Activated T-helper 17 cell treated with anti-CD3 and anti-CD28 coated beads, Interleukin-2, amount 50 U/mL, for 72 hours (primary cell): ENCODE measurements around the gene CFTR. TPM values are rescaled to one million over a fixed set of nuclear protein-coding genes. Genes with fewer than 3 reads are reported as not detected.

Experiments
- ATAC-seq: fragments of 150-1000 bp; cut with Tn5 transposase; replicated peaks from 2 replicates; pipeline ENCODE4 v1.10.0; 2021; ENCODE audit warnings: mild to moderate bottlenecking, moderate library complexity
- H3K27ac Mint-ChIP-seq: one replicate; pipeline ENCODE4 v1.8.0; 2022; ENCODE audit warnings: mixed read lengths
- H3K27me3 Mint-ChIP-seq: one replicate; pipeline ENCODE4 v1.8.0; 2022; ENCODE audit warnings: mixed read lengths
- H3K36me3 Mint-ChIP-seq: one replicate; pipeline ENCODE4 v1.8.0; 2022; ENCODE audit warnings: low read depth, mild to moderate bottlenecking, mixed read lengths
- H3K4me1 Mint-ChIP-seq: one replicate; pipeline ENCODE4 v1.8.0; 2022; ENCODE audit warnings: mixed read lengths
- H3K4me3 Mint-ChIP-seq: one replicate; pipeline ENCODE4 v1.8.0; 2022; ENCODE audit warnings: mild to moderate bottlenecking, mixed read lengths
- H3K9me3 Mint-ChIP-seq: one replicate; pipeline ENCODE4 v1.8.0; 2022; ENCODE audit warnings: mixed read lengths
- total RNA-seq, 2 donors: library from RNA; stranded (reverse); gene quantifications; one replicate each; pipeline ENCODE4 v1.2.3, GENCODE V29; 2022

The CFTR gene
- total RNA-seq, 2 donors from 2014 or later, result not detected

DNA sequence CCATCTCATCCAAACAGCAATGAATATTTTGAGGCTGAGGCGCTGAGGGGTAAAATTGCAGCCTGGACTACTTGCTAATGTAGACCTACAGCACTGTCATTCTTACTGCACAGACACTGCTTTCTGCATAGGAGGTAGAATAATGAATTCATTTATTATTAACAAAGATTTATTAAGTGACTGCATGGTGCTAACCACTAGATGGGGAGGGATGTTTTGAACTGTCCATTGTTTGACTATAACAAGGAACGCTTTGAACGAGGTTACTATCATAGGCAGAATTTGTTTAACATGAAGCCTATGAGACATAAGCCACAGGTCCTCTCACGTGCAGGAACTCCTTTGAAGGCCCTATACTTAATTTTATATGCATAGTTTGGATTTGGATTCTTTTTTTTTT, 143.8 kb downstream of the CFTR start:
- no peak overlapping the region for H3K4me3 Mint-ChIP-seq
- H3K27me3 Mint-ChIP-seq, result no peaks in the 10 kb centered on the region
- no peaks in the 10 kb centered on the region for H3K9me3 Mint-ChIP-seq
- no peak for ATAC-seq
- no peak overlapping the region for H3K27ac Mint-ChIP-seq
- H3K4me1 Mint-ChIP-seq, result no peaks in the 10 kb centered on the region
- no peaks in the 10 kb centered on the region for H3K36me3 Mint-ChIP-seq

DNA sequence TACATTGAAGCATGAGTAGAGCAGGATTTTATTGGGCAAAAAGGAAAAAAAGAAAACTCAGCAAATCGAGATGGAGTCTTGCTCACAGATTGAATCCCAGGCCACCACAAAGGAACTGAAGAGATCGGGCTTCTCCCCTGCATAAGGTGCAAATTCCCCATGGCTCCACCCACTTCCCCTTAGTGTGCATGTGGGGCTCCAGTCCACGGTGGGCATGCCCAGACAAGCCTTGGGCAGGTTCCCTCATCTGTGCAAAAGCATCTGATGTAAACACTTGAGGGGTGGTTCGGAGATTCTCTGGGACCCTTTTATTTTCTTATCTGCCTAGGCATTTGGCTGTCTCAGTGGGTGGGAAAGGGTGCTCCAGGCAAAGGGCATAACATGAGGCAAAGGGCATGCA, 150.7 kb downstream of the CFTR start:
- no peak overlapping the region for H3K27ac Mint-ChIP-seq
- no peaks in the 10 kb centered on the region for H3K27me3 Mint-ChIP-seq
- H3K9me3 Mint-ChIP-seq, result peaks cover 4% of the 10 kb centered on the region
- no peak overlapping the region for H3K4me3 Mint-ChIP-seq
- no peaks in the 10 kb centered on the region for H3K36me3 Mint-ChIP-seq
- H3K4me1 Mint-ChIP-seq, result no peaks in the 10 kb centered on the region
- no peak for ATAC-seq

DNA sequence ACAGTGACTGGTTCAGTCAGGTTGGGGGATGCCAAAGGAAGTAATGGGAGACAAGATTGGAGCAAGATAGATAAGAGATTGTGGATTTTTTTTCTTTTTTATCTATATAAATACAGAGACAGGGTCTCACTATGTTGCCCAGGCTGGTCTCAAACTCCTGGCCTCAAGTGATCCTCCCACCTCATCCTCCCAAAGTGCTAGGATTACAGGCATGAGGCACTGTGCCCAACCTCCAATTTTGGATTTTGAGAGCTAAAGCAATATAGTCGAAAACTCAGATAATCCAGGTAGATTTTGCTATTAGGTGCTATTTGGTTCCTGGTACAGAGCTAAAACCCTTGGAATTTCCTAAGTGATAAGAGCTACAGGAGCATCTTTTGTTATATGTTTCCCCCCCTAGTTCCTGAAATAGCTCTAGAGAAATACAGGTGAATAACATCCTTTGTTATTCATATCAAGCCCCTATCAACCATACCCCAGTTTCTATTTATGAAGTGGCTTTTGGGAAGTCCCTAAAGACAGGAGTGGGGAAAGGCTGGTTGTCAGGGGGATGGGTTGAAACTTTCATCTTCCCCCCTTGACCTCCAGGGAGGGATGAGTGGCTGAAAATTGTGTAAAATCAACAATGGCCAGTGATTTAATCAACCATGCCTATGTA, 151.2 kb downstream of the CFTR start:
- Mint-ChIP-seq H3K4me3 (no peak overlapping the region), H3K9me3 (peaks cover 4% of the 10 kb centered on the region), H3K27ac (no peak overlapping the region), H3K4me1 (no peaks in the 10 kb centered on the region), H3K36me3 (no peaks in the 10 kb centered on the region), H3K27me3 (no peaks in the 10 kb centered on the region)
- no peak for ATAC-seq

DNA sequence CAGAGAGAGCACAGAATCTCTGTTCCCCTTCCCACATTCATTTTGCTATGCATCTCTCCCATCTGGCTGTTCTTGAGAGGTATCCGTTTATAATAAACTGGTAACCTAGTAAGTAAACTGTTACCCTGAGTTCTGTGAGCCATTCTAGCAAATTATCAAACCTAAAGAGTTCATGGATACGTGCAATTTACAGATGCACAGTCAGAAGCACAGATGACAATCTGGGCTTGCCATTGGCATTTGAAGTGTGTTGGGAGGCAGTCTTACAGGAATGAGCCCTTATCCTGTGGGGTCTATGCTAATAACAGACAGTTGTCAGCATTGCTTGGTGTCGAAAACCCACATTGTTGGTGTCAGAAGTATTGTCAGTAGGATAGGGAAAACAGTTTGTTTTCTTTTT, 151.8 kb downstream of the CFTR start:
- H3K4me1 Mint-ChIP-seq, result no peaks in the 10 kb centered on the region
- H3K36me3 Mint-ChIP-seq, result no peaks in the 10 kb centered on the region
- ATAC-seq, result no peak
- no peak overlapping the region for H3K4me3 Mint-ChIP-seq
- no peaks in the 10 kb centered on the region for H3K27me3 Mint-ChIP-seq
- peaks cover 4% of the 10 kb centered on the region for H3K9me3 Mint-ChIP-seq
- H3K27ac Mint-ChIP-seq, result no peak overlapping the region

DNA sequence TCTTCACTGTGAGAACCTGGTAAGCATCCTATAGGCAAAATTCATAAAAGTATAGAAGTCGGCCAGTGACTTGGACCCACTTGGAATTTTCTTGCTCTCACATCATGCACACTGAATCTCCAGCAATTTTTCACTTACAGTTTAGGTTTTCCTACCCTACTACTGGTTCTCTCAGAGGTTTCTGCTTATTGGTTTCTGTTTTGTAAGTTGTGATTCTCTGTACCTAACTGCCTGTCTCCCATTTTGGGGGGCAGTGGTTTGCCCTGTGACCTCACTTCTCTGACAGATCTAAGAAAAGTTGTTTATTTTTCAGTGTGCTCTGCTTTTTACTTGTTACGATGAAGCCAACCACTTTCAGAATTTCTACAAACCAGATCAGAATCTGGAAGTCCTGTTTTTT, 158.1 kb downstream of the CFTR start:
- Mint-ChIP-seq H3K9me3 (no peaks in the 10 kb centered on the region), H3K27me3 (no peaks in the 10 kb centered on the region), H3K27ac (no peak overlapping the region), H3K4me3 (no peak overlapping the region), H3K36me3 (no peaks in the 10 kb centered on the region), H3K4me1 (no peaks in the 10 kb centered on the region)
- no peak for ATAC-seq

DNA sequence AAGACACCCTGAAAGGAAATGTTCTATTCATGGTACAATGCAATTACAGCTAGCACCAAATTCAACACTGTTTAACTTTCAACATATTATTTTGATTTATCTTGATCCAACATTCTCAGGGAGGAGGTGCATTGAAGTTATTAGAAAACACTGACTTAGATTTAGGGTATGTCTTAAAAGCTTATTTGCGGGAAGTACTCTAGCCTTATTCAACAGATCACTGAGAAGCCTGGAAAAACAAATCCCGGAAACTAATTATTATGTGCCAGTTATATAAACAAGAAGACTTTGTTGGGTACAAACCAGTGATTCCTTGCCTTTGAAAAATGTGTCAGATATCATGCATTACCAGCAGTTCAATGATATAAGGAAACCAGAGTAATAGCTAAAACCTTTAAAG, 160.1 kb downstream of the CFTR start:
- no peak for ATAC-seq
- Mint-ChIP-seq H3K27me3 (no peaks in the 10 kb centered on the region), H3K4me1 (no peaks in the 10 kb centered on the region), H3K36me3 (no peaks in the 10 kb centered on the region), H3K27ac (no peak overlapping the region), H3K9me3 (no peaks in the 10 kb centered on the region), H3K4me3 (no peak overlapping the region)

DNA sequence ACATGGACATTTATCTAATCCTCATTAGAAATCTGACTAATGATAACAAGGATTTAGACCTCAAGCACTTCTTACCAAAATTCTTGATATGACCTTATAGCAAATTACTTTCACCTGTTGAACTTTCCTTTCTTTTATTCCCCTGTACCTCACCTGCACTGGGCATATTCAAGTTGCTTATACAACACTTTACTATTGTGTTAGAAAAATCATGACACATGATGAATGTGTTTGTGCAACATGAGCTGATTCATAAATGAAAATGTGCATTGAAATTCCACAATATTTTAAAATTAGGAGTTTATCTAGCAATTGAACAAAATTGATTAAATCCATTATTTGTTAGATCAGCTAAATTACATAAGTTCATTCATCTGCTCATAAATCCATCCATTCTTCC, 160.6 kb downstream of the CFTR start:
- H3K27ac Mint-ChIP-seq, result no peak overlapping the region
- H3K4me1 Mint-ChIP-seq, result no peaks in the 10 kb centered on the region

DNA sequence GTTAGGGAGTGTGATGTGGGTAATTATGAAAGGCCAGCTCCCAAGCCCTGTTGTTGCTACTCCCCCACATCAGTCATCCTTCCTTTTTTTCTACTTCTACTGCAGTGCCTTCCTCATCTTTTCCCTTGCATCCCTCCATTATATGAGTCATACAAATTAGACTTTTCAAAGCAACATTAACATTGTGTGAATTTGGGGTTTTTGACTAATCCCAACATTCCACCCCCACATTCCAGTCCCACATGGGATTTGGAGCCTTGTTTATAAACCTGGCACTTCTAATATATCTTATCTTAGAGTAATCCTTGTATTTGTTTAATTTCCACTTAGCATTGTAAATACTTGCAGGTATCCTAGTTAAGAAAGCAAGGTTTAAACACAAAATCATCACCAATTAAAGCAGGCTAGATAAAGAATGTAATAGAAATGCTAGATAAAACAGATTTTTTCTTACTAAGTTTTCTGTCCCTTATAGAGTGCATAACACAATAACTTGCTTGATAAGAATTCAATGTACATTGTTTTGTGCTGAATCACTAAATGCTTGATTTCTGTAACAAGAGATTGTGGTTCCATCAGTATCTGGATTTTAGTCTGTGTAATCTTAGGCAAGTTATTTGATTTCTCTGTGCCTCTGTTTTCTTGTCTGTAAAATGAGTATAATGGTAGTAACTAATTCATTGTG, 165.8 kb downstream of the CFTR start:
- Mint-ChIP-seq H3K9me3 (peaks cover 6% of the 10 kb centered on the region), H3K4me1 (no peaks in the 10 kb centered on the region), H3K4me3 (no peak overlapping the region)

More for the DNA sequence above, 160.6 kb downstream of the CFTR start:
- Mint-ChIP-seq H3K36me3 (no peaks in the 10 kb centered on the region), H3K4me3 (no peak overlapping the region), H3K9me3 (no peaks in the 10 kb centered on the region), H3K27me3 (no peaks in the 10 kb centered on the region)
- no peak for ATAC-seq

DNA sequence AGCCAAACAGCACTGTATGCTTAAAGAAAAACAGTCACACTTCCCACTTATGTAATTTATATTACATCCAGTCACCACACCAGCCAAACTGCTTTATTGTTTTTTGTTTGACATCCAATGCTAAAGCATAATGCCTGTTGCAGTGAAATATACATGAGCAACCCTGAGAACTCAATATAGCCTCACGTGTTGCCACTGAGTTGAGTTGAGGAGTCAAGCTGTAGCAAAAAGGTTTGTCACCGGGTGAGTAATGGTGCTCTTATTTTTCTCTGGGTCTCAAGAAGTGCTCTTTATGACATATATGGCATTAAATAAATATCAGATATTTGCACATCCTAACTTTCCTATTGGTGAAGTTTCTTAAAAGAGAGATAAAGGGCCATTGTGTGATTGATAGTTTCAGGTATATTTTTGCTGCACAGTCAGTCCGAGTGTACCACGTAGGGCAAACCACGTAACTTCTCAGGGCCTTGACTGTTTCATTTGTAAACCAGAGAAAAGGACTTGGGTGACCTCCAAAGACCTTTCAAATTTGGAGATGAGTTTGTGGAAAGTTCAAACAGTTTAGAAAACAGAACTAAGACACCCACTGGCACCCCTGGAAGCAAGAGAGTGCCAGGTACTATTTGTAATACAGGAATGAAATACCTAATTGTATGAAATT, 168.5 kb downstream of the CFTR start:
- ATAC-seq, result no peak
- H3K4me3 Mint-ChIP-seq, result no peak overlapping the region
- no peaks in the 10 kb centered on the region for H3K27me3 Mint-ChIP-seq
- peaks cover 6% of the 10 kb centered on the region for H3K9me3 Mint-ChIP-seq
- no peaks in the 10 kb centered on the region for H3K36me3 Mint-ChIP-seq
- no peaks in the 10 kb centered on the region for H3K4me1 Mint-ChIP-seq
- H3K27ac Mint-ChIP-seq, result no peak overlapping the region

More for the DNA sequence above, 165.8 kb downstream of the CFTR start:
- Mint-ChIP-seq H3K36me3 (no peaks in the 10 kb centered on the region), H3K27me3 (no peaks in the 10 kb centered on the region), H3K27ac (no peak overlapping the region)
- ATAC-seq, result no peak

DNA sequence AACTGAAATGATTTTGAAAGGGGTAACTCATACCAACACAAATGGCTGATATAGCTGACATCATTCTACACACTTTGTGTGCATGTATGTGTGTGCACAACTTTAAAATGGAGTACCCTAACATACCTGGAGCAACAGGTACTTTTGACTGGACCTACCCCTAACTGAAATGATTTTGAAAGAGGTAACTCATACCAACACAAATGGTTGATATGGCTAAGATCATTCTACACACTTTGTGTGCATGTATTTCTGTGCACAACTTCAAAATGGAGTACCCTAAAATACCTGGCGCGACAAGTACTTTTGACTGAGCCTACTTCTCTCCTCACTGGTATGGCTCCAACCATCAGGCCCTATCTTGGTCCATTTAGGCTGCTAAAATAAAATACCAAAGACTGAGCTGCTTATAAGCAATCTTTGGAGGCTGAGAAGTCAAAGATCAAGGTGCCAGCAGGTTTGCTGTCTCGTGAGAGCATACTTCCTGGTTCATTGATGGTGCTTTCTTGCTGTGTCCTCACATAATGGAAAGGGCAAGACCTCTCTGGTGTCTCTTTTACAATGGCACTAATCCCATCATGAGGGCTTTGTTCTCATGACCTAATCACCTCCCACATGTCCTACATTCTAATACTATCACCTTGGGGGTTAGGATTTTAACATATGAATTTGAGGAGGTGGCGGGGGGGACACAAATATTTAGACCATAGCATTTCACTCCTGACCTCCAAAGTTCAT, 173.3 kb downstream of the CFTR start:
- H3K27me3 Mint-ChIP-seq, result no peaks in the 10 kb centered on the region
- H3K9me3 Mint-ChIP-seq, result peaks cover 6% of the 10 kb centered on the region
- H3K4me3 Mint-ChIP-seq, result no peak overlapping the region
- no peaks in the 10 kb centered on the region for H3K36me3 Mint-ChIP-seq
- no peak for ATAC-seq
- H3K4me1 Mint-ChIP-seq, result no peaks in the 10 kb centered on the region
- H3K27ac Mint-ChIP-seq, result no peak overlapping the region

DNA sequence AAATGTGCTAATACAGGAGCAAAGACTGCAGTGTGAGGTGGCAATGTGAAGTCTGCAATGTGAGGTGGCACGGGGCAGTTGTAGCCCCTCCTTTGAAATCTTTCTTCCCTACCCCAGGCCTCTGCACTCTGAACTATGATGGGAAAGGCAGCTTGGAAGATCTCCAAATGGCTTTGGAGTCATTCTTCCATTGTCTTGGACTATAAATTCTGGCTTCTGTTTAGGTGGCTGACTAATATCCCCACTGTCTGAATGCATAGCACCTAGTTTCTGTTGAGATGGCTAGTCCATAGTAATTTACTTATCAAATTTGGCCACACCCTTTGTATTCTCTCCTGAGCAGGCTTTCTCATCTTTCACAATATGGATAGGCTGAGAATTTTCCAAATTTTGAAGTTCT, 175.0 kb downstream of the CFTR start:
- H3K4me3 Mint-ChIP-seq, result no peak overlapping the region
- no peak overlapping the region for H3K27ac Mint-ChIP-seq
- no peaks in the 10 kb centered on the region for H3K27me3 Mint-ChIP-seq
- H3K36me3 Mint-ChIP-seq, result no peaks in the 10 kb centered on the region
- no peak for ATAC-seq
- H3K9me3 Mint-ChIP-seq, result peaks cover 13% of the 10 kb centered on the region
- H3K4me1 Mint-ChIP-seq, result no peaks in the 10 kb centered on the region

DNA sequence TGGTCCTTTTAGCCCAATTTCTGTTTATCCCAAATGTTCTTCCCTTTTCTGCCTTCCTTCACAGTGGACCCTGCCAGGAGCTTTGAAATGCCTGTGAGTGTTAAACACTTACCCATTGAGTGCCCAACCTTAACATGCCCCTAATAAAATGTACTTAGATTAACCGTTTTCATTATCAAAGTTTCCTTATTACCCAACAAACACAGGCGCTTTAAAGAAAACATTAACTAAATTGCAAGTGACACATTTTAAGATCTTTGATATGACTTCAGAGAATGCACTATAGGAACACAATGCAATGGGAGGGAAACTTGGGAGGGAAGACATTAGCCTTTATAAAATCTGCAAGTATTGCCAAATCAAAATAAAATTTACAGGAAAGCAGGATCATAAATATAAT, 177.0 kb downstream of the CFTR start:
- ATAC-seq, result no peak
- no peaks in the 10 kb centered on the region for H3K36me3 Mint-ChIP-seq
- H3K27ac Mint-ChIP-seq, result no peak overlapping the region
- H3K9me3 Mint-ChIP-seq, result peaks cover 9% of the 10 kb centered on the region
- H3K4me1 Mint-ChIP-seq, result no peaks in the 10 kb centered on the region
- H3K4me3 Mint-ChIP-seq, result no peak overlapping the region
- no peaks in the 10 kb centered on the region for H3K27me3 Mint-ChIP-seq

DNA sequence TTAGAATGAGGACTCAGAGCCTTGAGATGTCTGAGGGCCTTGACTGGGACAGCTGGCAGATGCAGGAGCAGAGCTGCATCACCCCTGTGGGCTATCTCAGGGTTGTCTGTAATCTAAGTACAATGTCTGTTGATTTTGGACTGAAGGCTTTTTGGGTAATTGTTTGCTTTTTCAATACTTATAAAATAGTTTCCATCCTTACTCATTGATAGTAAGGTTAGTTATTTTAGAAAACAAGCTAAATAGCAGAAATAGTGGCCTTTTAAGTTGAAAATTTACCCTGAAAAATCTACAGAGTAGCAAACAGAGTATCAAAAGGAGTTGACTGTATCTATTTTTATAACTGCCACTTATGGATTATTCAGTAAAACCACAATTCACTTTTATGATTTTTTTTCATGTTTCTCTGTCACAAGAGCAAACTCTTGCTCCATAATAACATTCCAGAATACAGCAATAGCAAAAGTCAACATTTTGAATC, 179.7 kb downstream of the CFTR start:
- ATAC-seq, result no peak
- H3K4me3 Mint-ChIP-seq, result no peak overlapping the region
- no peak overlapping the region for H3K27ac Mint-ChIP-seq

DNA sequence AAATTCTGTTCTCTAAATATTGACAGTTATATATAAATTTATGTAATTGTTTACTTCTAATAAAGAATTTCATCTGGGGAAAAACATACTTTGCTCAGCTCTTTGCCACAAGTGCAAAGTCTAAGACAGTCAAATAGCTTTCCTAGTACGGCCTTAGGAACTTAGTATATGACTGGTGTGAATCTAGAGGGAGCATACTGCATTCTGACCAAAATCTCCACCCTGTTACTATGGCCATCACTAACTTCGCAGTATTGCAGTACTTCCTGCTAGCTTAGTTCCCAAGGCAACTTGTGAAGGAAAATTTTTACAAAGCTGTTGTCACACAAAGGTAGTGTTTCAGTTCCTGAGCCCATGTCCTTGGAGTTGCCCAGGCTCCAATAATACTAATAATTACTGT, 181.5 kb downstream of the CFTR start:
- H3K9me3 Mint-ChIP-seq, result peaks cover 9% of the 10 kb centered on the region
- no peak for ATAC-seq
- H3K36me3 Mint-ChIP-seq, result no peaks in the 10 kb centered on the region

More for the DNA sequence above, 179.7 kb downstream of the CFTR start:
- H3K4me1 Mint-ChIP-seq, result no peaks in the 10 kb centered on the region
- H3K36me3 Mint-ChIP-seq, result no peaks in the 10 kb centered on the region
- H3K9me3 Mint-ChIP-seq, result peaks cover 9% of the 10 kb centered on the region
- no peaks in the 10 kb centered on the region for H3K27me3 Mint-ChIP-seq

More for the DNA sequence above, 181.5 kb downstream of the CFTR start:
- no peak overlapping the region for H3K27ac Mint-ChIP-seq
- H3K27me3 Mint-ChIP-seq, result no peaks in the 10 kb centered on the region
- H3K4me3 Mint-ChIP-seq, result no peak overlapping the region
- H3K4me1 Mint-ChIP-seq, result no peaks in the 10 kb centered on the region
